GM12872 (cell line): ENCODE data around the gene AHNAK.

ENCODE experiments used
- TF ChIP-seq, protein P1 (sequence below): IDR thresholded peaks from 3 replicates; pipeline ENCODE4 v1.5.1; 2011; ENCODE audit warnings: low read depth, mild to moderate bottlenecking, low read length, moderate library complexity; ENCODE audit not compliant: insufficient read depth

AHNAK gene

DNA sequence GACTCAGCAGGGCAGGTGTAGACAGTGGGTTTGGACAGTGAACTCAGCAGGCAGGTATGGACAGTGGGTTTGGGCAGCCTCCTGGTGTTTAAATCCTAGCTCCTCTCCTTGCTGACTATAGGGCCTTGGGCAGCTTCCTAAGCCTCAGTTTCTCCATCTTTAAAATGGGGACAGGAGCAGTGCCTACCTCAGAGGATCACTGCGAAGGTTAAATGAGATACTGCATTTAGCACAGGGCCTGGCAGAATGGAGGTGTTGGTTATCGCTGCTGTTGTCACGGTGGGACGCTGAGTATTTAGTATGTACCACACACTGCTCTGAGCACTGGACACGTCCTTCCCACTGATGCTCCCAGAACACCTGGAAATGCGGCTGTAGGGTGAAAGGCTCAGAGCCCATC, 142.2 kb downstream of the AHNAK start:
- TF ChIP-seq, protein P1, sequence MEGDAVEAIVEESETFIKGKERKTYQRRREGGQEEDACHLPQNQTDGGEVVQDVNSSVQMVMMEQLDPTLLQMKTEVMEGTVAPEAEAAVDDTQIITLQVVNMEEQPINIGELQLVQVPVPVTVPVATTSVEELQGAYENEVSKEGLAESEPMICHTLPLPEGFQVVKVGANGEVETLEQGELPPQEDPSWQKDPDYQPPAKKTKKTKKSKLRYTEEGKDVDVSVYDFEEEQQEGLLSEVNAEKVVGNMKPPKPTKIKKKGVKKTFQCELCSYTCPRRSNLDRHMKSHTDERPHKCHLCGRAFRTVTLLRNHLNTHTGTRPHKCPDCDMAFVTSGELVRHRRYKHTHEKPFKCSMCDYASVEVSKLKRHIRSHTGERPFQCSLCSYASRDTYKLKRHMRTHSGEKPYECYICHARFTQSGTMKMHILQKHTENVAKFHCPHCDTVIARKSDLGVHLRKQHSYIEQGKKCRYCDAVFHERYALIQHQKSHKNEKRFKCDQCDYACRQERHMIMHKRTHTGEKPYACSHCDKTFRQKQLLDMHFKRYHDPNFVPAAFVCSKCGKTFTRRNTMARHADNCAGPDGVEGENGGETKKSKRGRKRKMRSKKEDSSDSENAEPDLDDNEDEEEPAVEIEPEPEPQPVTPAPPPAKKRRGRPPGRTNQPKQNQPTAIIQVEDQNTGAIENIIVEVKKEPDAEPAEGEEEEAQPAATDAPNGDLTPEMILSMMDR: no peak

DNA sequence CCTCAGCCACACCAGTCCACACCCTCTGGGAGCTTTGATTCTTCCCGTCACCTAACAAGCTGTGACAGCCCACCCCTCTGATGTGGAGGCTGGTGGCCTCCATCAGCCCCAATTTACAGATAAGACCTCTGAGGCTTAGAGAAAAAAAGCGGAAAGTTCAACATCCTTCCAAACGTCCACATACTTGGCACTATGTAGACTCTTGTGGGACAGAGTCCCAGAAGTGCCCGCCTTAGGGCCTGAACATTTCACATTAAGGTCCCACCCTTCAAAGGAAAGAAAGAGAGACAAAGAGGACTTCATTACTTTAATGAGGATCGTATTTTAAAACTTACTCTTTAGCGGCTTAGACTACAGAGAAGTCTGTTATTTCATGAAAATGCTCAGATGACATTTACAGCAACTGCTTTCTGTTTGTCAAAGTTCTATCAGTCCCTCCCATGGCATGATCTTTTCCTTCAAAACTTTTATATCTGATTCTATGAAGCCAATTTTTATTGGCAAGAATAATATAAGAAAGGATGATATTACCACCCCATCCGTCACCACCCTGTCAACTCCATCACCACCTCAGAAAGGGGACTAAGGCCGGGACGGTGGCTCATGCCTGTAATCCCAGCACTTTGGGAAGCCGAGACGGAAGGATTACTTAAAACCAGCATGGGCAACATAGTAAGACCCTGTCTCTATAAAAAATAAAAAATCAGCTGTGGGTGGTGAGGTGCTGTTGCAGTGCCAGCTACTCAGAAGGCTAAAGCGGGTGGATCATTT, 143.5 kb downstream of the AHNAK start:
- TF ChIP-seq, protein P1: no peak

DNA sequence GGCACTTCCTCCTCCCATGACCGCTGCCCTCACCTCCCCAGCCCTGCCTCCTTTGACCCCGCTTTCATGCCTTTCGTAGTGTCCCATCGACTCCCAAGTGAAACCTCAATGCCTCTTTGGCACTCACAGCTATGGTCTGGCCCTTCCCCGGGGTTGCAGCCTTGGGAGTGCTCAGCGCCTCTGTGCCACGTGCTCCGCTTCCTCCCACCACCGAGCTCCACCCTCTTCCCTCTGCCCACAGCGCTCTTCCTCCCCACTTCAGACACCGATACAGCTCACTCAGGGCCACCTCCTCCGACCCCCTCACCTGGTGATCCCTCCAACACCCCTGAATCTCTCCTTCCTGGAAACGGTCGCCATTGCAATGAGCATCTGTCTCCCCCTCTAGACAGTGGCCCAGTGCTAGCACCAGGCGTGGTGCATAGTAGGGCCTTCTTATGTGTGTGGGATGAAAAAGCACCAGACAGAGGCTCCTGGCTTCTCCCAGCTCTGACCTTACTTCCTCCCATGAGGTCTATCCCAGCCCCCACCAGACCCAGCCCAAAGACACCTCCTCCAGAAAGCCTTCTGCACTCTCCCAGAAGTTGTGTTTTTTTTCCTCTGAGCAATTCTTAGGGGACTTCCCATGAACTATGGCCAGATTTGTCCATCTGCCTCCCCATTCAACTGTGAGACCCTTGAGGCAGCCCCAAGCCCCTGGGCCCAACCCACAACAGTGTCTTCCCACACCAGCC, 144.2 kb downstream of the AHNAK start:
- TF ChIP-seq, protein P1: no peak

DNA sequence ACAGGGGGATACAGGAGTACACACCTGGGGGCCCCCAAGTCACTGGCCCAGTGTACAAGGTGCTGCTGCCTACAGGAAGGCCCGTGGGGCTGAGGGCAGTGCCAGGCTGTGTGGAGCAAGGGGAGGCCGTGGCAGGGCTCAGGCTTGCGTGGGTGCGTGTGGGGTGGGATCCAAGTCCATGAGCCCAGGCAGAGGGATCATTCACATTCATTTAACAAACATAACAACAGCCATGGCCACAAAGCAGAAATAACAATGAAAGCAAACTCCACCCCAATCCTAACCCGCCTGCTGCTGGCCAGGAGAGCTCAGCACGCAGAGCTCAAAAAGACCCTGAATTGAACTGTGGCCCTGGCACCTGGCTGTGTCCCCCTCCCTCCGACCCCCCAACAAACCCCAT, 144.8 kb downstream of the AHNAK start:
- TF ChIP-seq, protein P1: no peak

GRCh38 chr11:62401356-62401755, 145.2 kb downstream of the AHNAK start:
- TF ChIP-seq, protein P1: no peak

DNA sequence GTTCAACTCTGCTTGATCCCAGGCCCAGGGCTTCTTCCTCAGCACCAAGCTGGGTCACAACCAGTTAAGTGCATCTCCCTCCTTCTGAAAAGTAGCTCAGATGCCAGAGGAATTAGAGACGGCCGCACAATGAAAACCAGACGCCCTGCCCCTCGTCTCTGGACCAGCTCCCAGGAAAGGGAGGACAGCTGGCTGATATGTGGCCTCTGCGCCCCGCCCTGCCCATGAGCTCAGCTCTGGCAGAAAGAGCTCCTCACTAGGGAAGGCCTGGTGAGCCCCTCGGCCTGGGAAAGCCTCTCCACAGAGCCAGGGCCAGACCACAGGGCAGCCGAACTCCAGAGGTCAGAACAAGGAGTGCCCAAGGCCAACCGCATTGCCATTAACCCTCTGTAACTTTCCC, 145.8 kb downstream of the AHNAK start:
- TF ChIP-seq, protein P1: no peak

DNA sequence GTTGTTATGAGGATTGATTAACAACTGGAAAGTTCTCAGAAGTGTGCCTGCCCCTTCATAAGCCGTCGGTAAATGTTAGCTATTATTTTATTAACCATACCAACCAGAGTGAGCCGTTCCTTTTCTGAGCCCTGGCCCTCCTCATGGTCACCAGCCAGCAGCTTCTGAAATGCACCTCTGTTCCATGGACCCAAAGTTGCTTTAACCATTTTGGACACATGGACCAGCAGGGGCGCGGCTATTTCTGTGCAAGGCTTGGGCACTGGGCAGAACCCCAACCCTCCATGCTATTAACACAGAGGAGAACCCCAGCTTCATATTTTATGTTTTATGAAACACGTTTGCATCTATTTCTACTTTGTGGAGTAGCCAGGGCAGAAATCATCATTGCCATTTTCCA, 146.3 kb downstream of the AHNAK start:
- TF ChIP-seq, protein P1: no peak
